Lower lobe of right lung (tissue), 2 donors: Measurements from ENCODE around the gene SCAP. TPM values are rescaled to one million over a fixed set of nuclear protein-coding genes. Genes with fewer than 3 reads are reported as not detected.

Experiments
- ATAC-seq, 2 donors: fragments of 200-7000 bp; cut with Tn5 transposase; one replicate each; pipeline ENCODE4 v1.9.1; 2020 to 2022; ENCODE audit warnings: mild to moderate bottlenecking in 2 of 2, moderate library complexity in 2 of 2
- DNase-seq: peaks from one replicate; pipeline ENCODE4 v3.0.0-alpha.2; 2020
- H3K27ac ChIP-seq: fragments of 200-600 bp; one replicate; pipeline ENCODE4 v1.8.0; 2022
- H3K27me3 ChIP-seq: fragments of 200-600 bp; one replicate; pipeline ENCODE4 v1.8.0; 2022; ENCODE audit warnings: low read depth
- H3K36me3 ChIP-seq: fragments of 200-600 bp; one replicate; pipeline ENCODE4 v1.8.0; 2022; ENCODE audit warnings: mild to moderate bottlenecking
- H3K4me1 ChIP-seq: fragments of 200-600 bp; one replicate; pipeline ENCODE4 v1.8.0; 2022
- H3K4me3 ChIP-seq: fragments of 200-600 bp; one replicate; pipeline ENCODE4 v1.8.0; 2022; ENCODE audit warnings: mild to moderate bottlenecking
- H3K9me3 ChIP-seq: fragments of 200-600 bp; one replicate; pipeline ENCODE4 v1.8.0; 2022
- CTCF ChIP-seq: fragments of 200-600 bp; IDR thresholded peaks from one replicate; pipeline ENCODE4 v1.8.0; 2022; ENCODE audit warnings: antibody characterized with exemption, mild to moderate bottlenecking
- intact Hi-C: fragments of 100-400 bp; cut with DNase I; formaldehyde crosslinking; loops from one replicate; pipeline ENCODE4 v1.11.0; 2022
- long read RNA-seq: library from polyadenylated mRNA; unstranded; transcript quantifications from one replicate; pipeline ENCODE4 v2.0.0, GENCODE V29; 2021
- total RNA-seq: library from RNA; stranded (reverse); fragmentation: NEBNext Ultra II Directional; extraction: Animal tissue kit (Norgen Biotek cat#: 25700); gene quantifications from one replicate; pipeline ENCODE4 v1.2.1, GENCODE V29; 2021
- donor health status: DM: no; HTN: yes; CAD: no; lungs with severe emphysema.

Gene SCAP
- 61.3 TPM for total RNA-seq
- long read RNA-seq, full-length matches to known transcripts = 8 of 142 reads
- long read RNA-seq, partial matches to known transcripts = 73 of 142 reads
- long read RNA-seq, other reads (novel, unspliced or antisense) = 61 of 142 reads

GRCh38 chr3:47475570-47476329 lies at the start of gene SCAP:
Gene SCAP, minus strand, starts transcription at chr3:47475941. Its CDS starts 32,948 bp downstream, at chr3:47442993.
- no peaks in the 10 kb centered on the region for H3K36me3 ChIP-seq
- intact Hi-C loops = no loop called here
- H3K4me1 ChIP-seq = peaks cover 27% of the 10 kb centered on the region
- peak within 1 kb of the TSS; percentile 91 for H3K4me3 ChIP-seq
- no peaks in the 10 kb centered on the region for H3K27me3 ChIP-seq
- TF ChIP-seq CTCF = peak; percentile 95
- H3K9me3 ChIP-seq = no peaks in the 10 kb centered on the region
- DNase-seq (peak; percentile 95), ATAC-seq (peak; percentile 99)
- H3K27ac ChIP-seq = peak within 1 kb of the TSS; percentile 89

- no peak overlapping the region for H3K4me3 ChIP-seq
- no peaks in the 10 kb centered on the region for H3K27me3 ChIP-seq
- TF ChIP-seq CTCF = no peak
- H3K36me3 ChIP-seq = no peaks in the 10 kb centered on the region
- peaks cover 5% of the 10 kb centered on the region for H3K4me1 ChIP-seq
- ATAC-seq = peak in 1 of 2 donors; percentile 45
- no peak for DNase-seq
- no peaks in the 10 kb centered on the region for H3K9me3 ChIP-seq
- intact Hi-C loops = loop anchor here (10.0 kb wide), 1 partner anchor 281 kb away; the partner anchor contains the start of gene DHX30
- H3K27ac ChIP-seq = no peak overlapping the region
Observed at GRCh38 chr3:47523310-47524073, 47.8 kb upstream of the SCAP start.

- intact Hi-C loops = loop anchor here (10.0 kb wide), 1 partner anchor 282 kb away; the partner anchor contains the start of gene DHX30
- Histone ChIP-seq H3K4me1 (peaks cover 5% of the 10 kb centered on the region), H3K27me3 (no peaks in the 10 kb centered on the region), H3K27ac (no peak overlapping the region), H3K36me3 (no peaks in the 10 kb centered on the region), H3K4me3 (no peak overlapping the region), H3K9me3 (no peaks in the 10 kb centered on the region)
- TF ChIP-seq CTCF = peak; percentile 89
- DNase-seq (peak; percentile 88), ATAC-seq (peak; percentile 96 to 98)
Observed at GRCh38 chr3:47522082-47522987, 46.6 kb upstream of the SCAP start.

- ATAC-seq (no peak), DNase-seq (no peak)
- no peak overlapping the region for H3K27ac ChIP-seq
- H3K4me1 ChIP-seq = peaks cover 5% of the 10 kb centered on the region
- H3K9me3 ChIP-seq = no peaks in the 10 kb centered on the region
- no peak for TF ChIP-seq CTCF
- H3K4me3 ChIP-seq = no peak overlapping the region
- intact Hi-C loops = loop anchor here (10.0 kb wide), 1 partner anchor 284 kb away; the partner anchor contains the start of gene DHX30
- no peaks in the 10 kb centered on the region for H3K36me3 ChIP-seq
- no peaks in the 10 kb centered on the region for H3K27me3 ChIP-seq
Observed at GRCh38 chr3:47520756-47521155, 45.0 kb upstream of the SCAP start.

- no peak for DNase-seq
- Histone ChIP-seq H3K27ac (no peak overlapping the region), H3K4me1 (peaks cover 14% of the 10 kb centered on the region), H3K27me3 (no peaks in the 10 kb centered on the region), H3K4me3 (no peak overlapping the region), H3K36me3 (no peaks in the 10 kb centered on the region), H3K9me3 (no peaks in the 10 kb centered on the region)
- ATAC-seq = no peak
- intact Hi-C loops = no loop called here
- no peak for TF ChIP-seq CTCF
Observed at GRCh38 chr3:47517937-47518336, 42.2 kb upstream of the SCAP start.
